ENCODE results near the gene PIPOX. TPM values are rescaled to one million over a fixed set of nuclear protein-coding genes. Genes with fewer than 3 reads are reported as not detected.

Gene PIPOX
- total and polyA plus RNA-seq, 2 donors (not counting 3 experiments of a cell fraction or from before 2014, with no cell fraction given), result 0.62 to 2.5 TPM

DNA sequence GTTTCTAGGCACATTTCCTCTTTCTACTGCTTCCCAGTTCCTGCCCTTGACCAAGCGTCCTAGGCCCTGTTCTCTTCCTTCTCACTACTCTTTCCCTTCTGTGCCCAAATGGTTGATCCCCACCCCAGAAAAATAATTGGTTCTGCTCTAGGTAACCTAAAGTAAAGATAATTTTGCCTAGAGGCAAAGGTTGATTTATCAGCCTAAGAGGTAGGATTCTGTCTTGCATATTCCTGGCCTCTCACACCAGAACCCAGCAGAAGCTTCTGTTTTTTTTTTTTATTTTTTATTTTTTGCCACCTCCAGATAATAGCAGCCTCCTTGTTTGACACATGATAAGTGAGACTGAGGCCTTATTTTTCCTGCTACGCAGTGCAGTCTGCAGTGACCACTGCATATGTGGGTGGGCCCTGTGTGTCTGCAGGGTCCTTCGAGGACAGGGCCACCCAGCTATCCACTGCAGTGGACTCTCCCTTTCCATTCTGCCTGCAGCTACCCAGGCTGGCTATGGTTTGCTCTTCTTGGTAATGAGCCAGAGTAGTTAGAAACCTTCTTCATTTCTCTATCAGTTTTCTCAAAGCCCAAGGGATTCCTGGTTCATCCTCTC lies 701 bp downstream of the PIPOX start:
- Histone ChIP-seq H3K9me3 (replicated peaks; ENCODE audit: control insufficient read depth, insufficient read depth, low read length) (no peaks in the 10 kb centered on the region), H3K4me1 (ENCODE audit: control insufficient read depth, extremely low read depth, insufficient read depth, low read length) (peaks cover 7% of the 10 kb centered on the region), H2AFZ (ENCODE audit: low read depth, low read length) (no peak overlapping the region), H4K20me1 (replicated peaks; ENCODE audit: control insufficient read depth, extremely low read depth, insufficient read depth, low read length) (no peaks in the 10 kb centered on the region), H3K27me3 (ENCODE audit: control insufficient read depth in 2 of 2, insufficient read depth in 2 of 2, low read length in 2 of 2) (peaks cover 17 to 18% of the 10 kb centered on the region in 2 experiments), H3K9me1 (replicated peaks; ENCODE audit: control insufficient read depth, extremely low read depth, insufficient read depth, low read length) (no peaks in the 10 kb centered on the region), H3K4me3 (replicated peaks in 1 of 3; ENCODE audit: insufficient read depth in 1 of 3, low read depth in 1 of 3, low read length in 3 of 3) (no peak overlapping the region), H3K4me2 (ENCODE audit: insufficient read depth, low read length) (no peak overlapping the region), H3K9ac (replicated peaks; ENCODE audit: extremely low read depth, insufficient read depth, low read length) (no peak overlapping the region), H3K27ac (ENCODE audit: insufficient read depth, low read depth, low read length) (no peak overlapping the region), H3K79me2 (ENCODE audit: control insufficient read depth, insufficient read depth, low read length) (no peaks in the 10 kb centered on the region), H3K36me3 (ENCODE audit: control insufficient read depth in 2 of 2, extremely low read depth in 1 of 2, insufficient read depth in 2 of 2, low read length in 2 of 2) (no peaks in the 10 kb centered on the region)
- FAIRE-seq (no peak), DNase-seq (ENCODE audit: low read depth, low spot score) (no peak)
- intact Hi-C loops (cut with micrococcal nuclease), result loop anchor here (2.0 kb wide), 1 partner anchor 67 kb away; no protein-coding TSS in a partner anchor
- CTCF ChIA-PET, result interaction anchor here (1.4 to 2.0 kb wide), 4 partner anchors 9 to 73 kb away, joined by 3 to 6 read pairs (median 4); no protein-coding TSS in a partner anchor
- dilution Hi-C loops (cut with MboI; ENCODE audit: extremely low pct_ligation_motif_present, low sequenced_read_pairs), result no loop called here
- POLR2A ChIA-PET, result no interaction called here
- no peak for TF ChIP-seq EZH2 (IDR thresholded peaks at IDR 0.05; ENCODE audit: borderline replicate concordance, low read depth, low read length, severe bottlenecking)
- TF ChIP-seq GATA2 (IDR thresholded peaks at IDR 0.05; ENCODE audit: insufficient read depth, insufficient read length, low read depth, low read length), result no peak
- no peak for TF ChIP-seq MYC (IDR thresholded peaks at IDR 0.05; ENCODE audit: low read depth, low read length)
- no peak for TF ChIP-seq JUN (IDR thresholded peaks at IDR 0.05; ENCODE audit: borderline replicate concordance, insufficient read depth, insufficient read length, low read depth)
- TF ChIP-seq, protein P1, sequence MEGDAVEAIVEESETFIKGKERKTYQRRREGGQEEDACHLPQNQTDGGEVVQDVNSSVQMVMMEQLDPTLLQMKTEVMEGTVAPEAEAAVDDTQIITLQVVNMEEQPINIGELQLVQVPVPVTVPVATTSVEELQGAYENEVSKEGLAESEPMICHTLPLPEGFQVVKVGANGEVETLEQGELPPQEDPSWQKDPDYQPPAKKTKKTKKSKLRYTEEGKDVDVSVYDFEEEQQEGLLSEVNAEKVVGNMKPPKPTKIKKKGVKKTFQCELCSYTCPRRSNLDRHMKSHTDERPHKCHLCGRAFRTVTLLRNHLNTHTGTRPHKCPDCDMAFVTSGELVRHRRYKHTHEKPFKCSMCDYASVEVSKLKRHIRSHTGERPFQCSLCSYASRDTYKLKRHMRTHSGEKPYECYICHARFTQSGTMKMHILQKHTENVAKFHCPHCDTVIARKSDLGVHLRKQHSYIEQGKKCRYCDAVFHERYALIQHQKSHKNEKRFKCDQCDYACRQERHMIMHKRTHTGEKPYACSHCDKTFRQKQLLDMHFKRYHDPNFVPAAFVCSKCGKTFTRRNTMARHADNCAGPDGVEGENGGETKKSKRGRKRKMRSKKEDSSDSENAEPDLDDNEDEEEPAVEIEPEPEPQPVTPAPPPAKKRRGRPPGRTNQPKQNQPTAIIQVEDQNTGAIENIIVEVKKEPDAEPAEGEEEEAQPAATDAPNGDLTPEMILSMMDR (IDR thresholded peaks at IDR 0.05; ENCODE audit: extremely low read depth in 1 of 2, insufficient read depth in 1 of 2, low read depth in 1 of 2, low read length in 2 of 2), result no peak
- no peak for TF ChIP-seq FOS (IDR thresholded peaks at IDR 0.05; ENCODE audit: borderline replicate concordance, insufficient read depth, low read length)
- no peak for TF ChIP-seq POLR2A (IDR thresholded peaks at IDR 0.05; ENCODE audit: low read depth, low read length)
- TF ChIP-seq, protein P2, sequence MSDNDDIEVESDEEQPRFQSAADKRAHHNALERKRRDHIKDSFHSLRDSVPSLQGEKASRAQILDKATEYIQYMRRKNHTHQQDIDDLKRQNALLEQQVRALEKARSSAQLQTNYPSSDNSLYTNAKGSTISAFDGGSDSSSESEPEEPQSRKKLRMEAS (IDR thresholded peaks at IDR 0.05; ENCODE audit: insufficient read depth, insufficient read length), result no peak
- TF ChIP-seq POLR2AphosphoS5 (IDR thresholded peaks at IDR 0.05; ENCODE audit: insufficient read depth, low read depth, low read length), result no peak
- no TSS peak for BruUV-seq (replicated peaks)
